Subcutaneous preadipocyte (primary cell): ENCODE results near the gene CRIP3. TPM values are rescaled to one million over a fixed set of nuclear protein-coding genes. Genes with fewer than 3 reads are reported as not detected.

Experiments
- small RNA-seq: library from RNA; depleted of rRNA; stranded (forward); fragments of <200 nt; gene quantifications from one replicate; pipeline ENCODE3, GENCODE V24; 2012
- total RNA-seq: library from RNA; depleted of rRNA; stranded (reverse); fragments of >200 nt; gene quantifications from 2 replicates; pipeline ENCODE4 v1.2.3, GENCODE V29; 2012

The CRIP3 gene, protein sequence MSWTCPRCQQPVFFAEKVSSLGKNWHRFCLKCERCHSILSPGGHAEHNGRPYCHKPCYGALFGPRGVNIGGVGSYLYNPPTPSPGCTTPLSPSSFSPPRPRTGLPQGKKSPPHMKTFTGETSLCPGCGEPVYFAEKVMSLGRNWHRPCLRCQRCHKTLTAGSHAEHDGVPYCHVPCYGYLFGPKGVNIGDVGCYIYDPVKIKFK
- 0.39 TPM in 1 of 2 replicates, not detected in the other for total RNA-seq

DNA sequence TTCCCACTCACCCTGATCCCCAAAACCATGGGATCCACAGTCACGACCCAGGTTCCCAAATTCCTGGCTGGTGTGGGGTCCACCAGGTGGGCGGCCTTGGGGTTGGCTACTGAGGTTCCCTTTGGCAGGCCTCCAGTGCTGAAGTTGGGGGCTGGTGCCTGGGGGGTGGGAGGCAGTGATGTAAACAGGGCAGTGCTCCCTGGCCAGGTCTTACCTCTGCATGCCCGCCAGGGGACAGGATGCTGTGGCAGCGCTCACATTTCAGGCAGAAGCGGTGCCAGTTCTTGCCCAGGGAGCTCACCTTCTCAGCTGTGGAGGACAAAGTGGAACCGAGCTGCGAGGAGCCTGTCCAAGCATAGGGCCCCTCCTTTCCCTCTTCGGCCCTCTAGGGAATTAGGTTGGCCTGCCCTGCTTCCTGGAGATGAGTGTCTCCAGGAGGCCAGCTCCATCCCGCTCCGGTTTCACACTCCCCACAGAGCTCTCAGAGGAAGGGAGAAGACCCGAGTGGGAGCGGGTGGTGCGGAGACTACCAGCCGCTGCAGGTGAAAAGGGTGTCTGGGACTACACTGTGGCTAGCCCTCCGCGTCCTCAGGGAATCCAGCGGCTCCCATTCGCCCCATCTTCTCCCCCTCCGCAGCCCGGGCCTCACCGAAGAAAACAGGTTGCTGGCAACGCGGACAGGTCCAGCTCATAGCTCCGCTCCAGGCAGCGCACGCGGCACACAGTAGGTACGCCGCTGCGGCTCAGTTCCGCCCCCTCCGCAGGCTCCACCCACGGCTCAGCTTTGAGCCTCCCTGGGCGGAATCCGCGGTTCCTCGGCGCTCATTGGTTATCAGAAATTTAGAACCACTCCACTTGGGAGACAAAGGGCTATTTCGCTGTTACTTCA lies at the start of gene CRIP3:
Gene CRIP3 (minus strand): TSS at position 726 of the 889 bp plus-strand sequence. CDS start 34 bp downstream, at position 692.

DNA sequence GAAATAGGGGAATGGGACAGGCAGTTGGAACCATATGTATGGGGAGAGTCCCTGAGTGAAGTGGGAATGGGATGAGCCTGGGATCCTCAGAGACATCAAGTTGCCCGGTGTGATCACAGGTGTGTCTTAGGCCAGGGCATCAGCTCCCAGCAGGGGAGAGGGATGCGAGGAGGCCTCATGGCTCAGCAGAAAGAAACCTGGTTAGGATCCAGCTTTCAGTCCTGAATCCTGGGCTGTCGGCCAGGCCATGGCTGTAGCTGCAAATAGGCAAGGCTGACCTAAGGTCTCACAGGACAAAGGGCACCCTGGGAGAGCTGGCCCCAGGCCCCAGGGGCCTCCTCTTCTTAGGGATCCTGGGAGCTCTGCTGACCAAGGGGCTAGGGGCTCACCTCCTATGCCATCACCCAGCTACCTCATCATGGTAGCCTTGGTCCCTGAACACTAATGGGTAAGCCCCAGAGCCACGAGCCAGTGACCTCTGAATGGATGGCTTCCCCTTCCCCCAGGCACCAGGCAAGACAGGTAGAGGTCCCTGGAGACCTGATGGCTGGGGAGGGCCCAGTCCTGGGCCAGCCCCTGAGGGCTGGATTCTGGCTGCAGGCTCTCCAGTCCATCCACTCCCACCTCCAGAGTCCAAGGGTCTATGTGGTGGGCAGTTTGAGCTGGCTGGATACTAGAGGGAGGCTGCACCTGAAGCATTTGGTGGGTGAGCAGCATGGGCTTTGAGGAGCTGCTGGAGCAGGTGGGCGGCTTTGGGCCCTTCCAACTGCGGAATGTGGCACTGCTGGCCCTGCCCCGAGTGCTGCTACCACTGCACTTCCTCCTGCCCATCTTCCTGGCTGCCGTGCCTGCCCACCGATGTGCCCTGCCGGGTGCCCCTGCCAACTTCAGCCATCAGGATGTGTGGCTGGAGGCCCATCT lies 10.7 kb downstream of the CRIP3 start, which contains the start of gene SLC22A7:
Gene SLC22A7 (plus strand): TSS at position 617 of the 921 bp plus-strand sequence. CDS start 99 bp downstream, at position 716.

Small RNAs within 50 kb of the gene (small RNA-seq; reads per million reads assigned to genes)
- gene RPL12P47: not detected

Other genes starting within 250 kb of the CRIP3 start
- 26.6 and 30.9 TPM in 2 replicates for gene MRPL2, start 249.4 kb downstream of the CRIP3 start, total RNA-seq
- gene KLC4, start 249.2 kb downstream of the CRIP3 start, total RNA-seq: 8.2 and 8.8 TPM in 2 replicates
- 30.3 and 33.8 TPM in 2 replicates for gene PTK7, start 232.5 kb downstream of the CRIP3 start, total RNA-seq
- gene SRF, start 137.6 kb downstream of the CRIP3 start, total RNA-seq: 13.6 and 27.0 TPM in 2 replicates
- gene CUL9, start 126.6 kb downstream of the CRIP3 start, total RNA-seq: 20.2 and 25.6 TPM in 2 replicates
- gene DNPH1, start 79.3 kb downstream of the CRIP3 start, total RNA-seq: 43.6 and 65.4 TPM in 2 replicates
- under 0.01 TPM in 1 of 2 replicates, not detected in the other for gene TTBK1, start 65.3 kb downstream of the CRIP3 start, total RNA-seq
- gene SLC22A7, start 10.6 kb downstream of the CRIP3 start, total RNA-seq: not detected in 2 replicates
- 7.7 and 9.8 TPM in 2 replicates for gene ZNF318, start 60.8 kb upstream of the CRIP3 start, total RNA-seq
- 23.1 and 30.7 TPM in 2 replicates for gene ABCC10, start 118.7 kb upstream of the CRIP3 start, total RNA-seq
- 0.20 TPM in 1 of 2 replicates, not detected in the other for gene DLK2, start 146.7 kb upstream of the CRIP3 start, total RNA-seq
- 13.6 and 15.6 TPM in 2 replicates for gene TJAP1, start 168.7 kb upstream of the CRIP3 start, total RNA-seq
- 0.37 and 1.4 TPM in 2 replicates for gene LRRC73, start 201.5 kb upstream of the CRIP3 start, total RNA-seq
- gene YIPF3, start 208.1 kb upstream of the CRIP3 start, total RNA-seq: 62.8 and 68.0 TPM in 2 replicates
- 47.5 and 51.8 TPM in 2 replicates for gene POLR1C, start 208.3 kb upstream of the CRIP3 start, total RNA-seq